HFFc6 (cell line): Measurements from ENCODE around the gene TMEM248. TPM values are rescaled to one million over a fixed set of nuclear protein-coding genes. Genes with fewer than 3 reads are reported as not detected.

Experiments
- DNase-seq: peaks from one replicate; pipeline ENCODE4 v3.0.0-alpha.2; 2018
- H3K27ac Mint-ChIP-seq: 2 replicates; pipeline ENCODE4 v1.8.0; 2020; ENCODE audit warnings: mild to moderate bottlenecking, mixed read lengths
- H3K27me3 Mint-ChIP-seq: 2 replicates; pipeline ENCODE4 v1.8.0; 2021; ENCODE audit warnings: mild to moderate bottlenecking, moderate library complexity, mixed read lengths; ENCODE audit not compliant: insufficient read depth
- H3K36me3 Mint-ChIP-seq: 2 replicates; pipeline ENCODE4 v1.8.0; 2021; ENCODE audit warnings: low read depth, mixed read lengths
- H3K4me1 Mint-ChIP-seq: 2 replicates; pipeline ENCODE4 v1.8.0; 2020; ENCODE audit warnings: low read depth, mixed read lengths
- H3K4me3 Mint-ChIP-seq: 2 replicates; pipeline ENCODE4 v1.8.0; 2020; ENCODE audit warnings: mild to moderate bottlenecking, moderate library complexity, mixed read lengths
- H3K9me3 Mint-ChIP-seq: 2 replicates; pipeline ENCODE4 v1.8.0; 2020; ENCODE audit warnings: mild to moderate bottlenecking, mixed read lengths
- CTCF ChIP-seq: fragments of 200-600 bp; sonication (generic); IDR thresholded peaks from 2 replicates; pipeline ENCODE4 v1.5.0; 2021; ENCODE audit warnings: antibody characterized with exemption, mild to moderate bottlenecking
- total RNA-seq, 6 experiments: library from RNA; stranded (reverse); fragmentation: NEBNext Ultra II Directional; extraction: Animal tissue kit (Norgen Biotek cat#: 25700); gene quantifications; 2 replicates in 1 of 6; 3 replicates in 5 of 6; pipeline ENCODE4 v1.2.3, GENCODE V29; 2021

Gene TMEM248
- total RNA-seq, 6 experiments from 2014 or later: 97.1 to 128 (median 117) TPM

GRCh38 chr7:66921918-66922486 is 977 bp downstream of the TMEM248 start:
- Mint-ChIP-seq H3K36me3 (peaks cover 21% of the 10 kb centered on the region), H3K4me1 (peaks cover 30% of the 10 kb centered on the region), H3K27me3 (no peaks in the 10 kb centered on the region; the same call in none of the 2 replicates), H3K4me3 (peak overlapping the region; percentile 99), H3K27ac (peak overlapping the region; percentile 88), H3K9me3 (no peaks in the 10 kb centered on the region)
- DNase-seq: no peak
- TF ChIP-seq CTCF: no peak

GRCh38 chr7:66925255-66925654 is 4.2 kb downstream of the TMEM248 start:
- H3K4me1 Mint-ChIP-seq: peaks cover 36% of the 10 kb centered on the region
- no peak for DNase-seq
- no peaks in the 10 kb centered on the region; the same call in none of the 2 replicates for H3K27me3 Mint-ChIP-seq
- H3K9me3 Mint-ChIP-seq: no peaks in the 10 kb centered on the region
- H3K4me3 Mint-ChIP-seq: no peak overlapping the region
- TF ChIP-seq CTCF: no peak
- H3K27ac Mint-ChIP-seq: no peak overlapping the region
- peaks cover 31% of the 10 kb centered on the region for H3K36me3 Mint-ChIP-seq

GRCh38 chr7:66927348-66927948 is 6.4 kb downstream of the TMEM248 start:
- no peak overlapping the region for H3K27ac Mint-ChIP-seq
- H3K9me3 Mint-ChIP-seq: no peaks in the 10 kb centered on the region
- H3K36me3 Mint-ChIP-seq: peaks cover 22% of the 10 kb centered on the region; the same call in 1 of the 2 replicates
- TF ChIP-seq CTCF: no peak
- H3K4me3 Mint-ChIP-seq: no peak overlapping the region
- peaks cover 23% of the 10 kb centered on the region for H3K4me1 Mint-ChIP-seq
- no peak for DNase-seq
- no peaks in the 10 kb centered on the region; the same call in 1 of the 2 replicates for H3K27me3 Mint-ChIP-seq

GRCh38 chr7:66928388-66928787 is 7.4 kb downstream of the TMEM248 start:
- peaks cover 22% of the 10 kb centered on the region; the same call in 1 of the 2 replicates for H3K36me3 Mint-ChIP-seq
- no peak overlapping the region for H3K4me3 Mint-ChIP-seq
- TF ChIP-seq CTCF: no peak
- H3K4me1 Mint-ChIP-seq: peaks cover 21% of the 10 kb centered on the region
- H3K27me3 Mint-ChIP-seq: no peaks in the 10 kb centered on the region; the same call in 1 of the 2 replicates
- no peaks in the 10 kb centered on the region for H3K9me3 Mint-ChIP-seq
- H3K27ac Mint-ChIP-seq: no peak overlapping the region
- no peak for DNase-seq

- no peak overlapping the region for H3K4me3 Mint-ChIP-seq
- H3K27ac Mint-ChIP-seq: no peak overlapping the region
- no peak for TF ChIP-seq CTCF
- peaks cover 26% of the 10 kb centered on the region for H3K4me1 Mint-ChIP-seq
- no peak for DNase-seq
- peaks cover 22% of the 10 kb centered on the region; the same call in 1 of the 2 replicates for H3K36me3 Mint-ChIP-seq
- H3K27me3 Mint-ChIP-seq: no peaks in the 10 kb centered on the region; the same call in 1 of the 2 replicates
- no peaks in the 10 kb centered on the region for H3K9me3 Mint-ChIP-seq
Observed at GRCh38 chr7:66929165-66929564, 8.1 kb downstream of the TMEM248 start.
